PC-9 (cell line): ENCODE data around the gene RALGPS1.

ENCODE experiments used
- CTCF ChIP-seq: fragments of 200-600 bp; sonication (generic); conservative IDR thresholded peaks from 2 replicates; pipeline ENCODE4 v1.6.1; 2017; ENCODE audit warnings: mixed run types, antibody characterized with exemption, mild to moderate bottlenecking, moderate library complexity
- EZH2 ChIP-seq: fragments of 200-600 bp; sonication (generic); IDR thresholded peaks from 2 replicates; pipeline ENCODE4 v1.8.0; 2017; ENCODE audit warnings: antibody characterized with exemption, low read depth

DNA sequence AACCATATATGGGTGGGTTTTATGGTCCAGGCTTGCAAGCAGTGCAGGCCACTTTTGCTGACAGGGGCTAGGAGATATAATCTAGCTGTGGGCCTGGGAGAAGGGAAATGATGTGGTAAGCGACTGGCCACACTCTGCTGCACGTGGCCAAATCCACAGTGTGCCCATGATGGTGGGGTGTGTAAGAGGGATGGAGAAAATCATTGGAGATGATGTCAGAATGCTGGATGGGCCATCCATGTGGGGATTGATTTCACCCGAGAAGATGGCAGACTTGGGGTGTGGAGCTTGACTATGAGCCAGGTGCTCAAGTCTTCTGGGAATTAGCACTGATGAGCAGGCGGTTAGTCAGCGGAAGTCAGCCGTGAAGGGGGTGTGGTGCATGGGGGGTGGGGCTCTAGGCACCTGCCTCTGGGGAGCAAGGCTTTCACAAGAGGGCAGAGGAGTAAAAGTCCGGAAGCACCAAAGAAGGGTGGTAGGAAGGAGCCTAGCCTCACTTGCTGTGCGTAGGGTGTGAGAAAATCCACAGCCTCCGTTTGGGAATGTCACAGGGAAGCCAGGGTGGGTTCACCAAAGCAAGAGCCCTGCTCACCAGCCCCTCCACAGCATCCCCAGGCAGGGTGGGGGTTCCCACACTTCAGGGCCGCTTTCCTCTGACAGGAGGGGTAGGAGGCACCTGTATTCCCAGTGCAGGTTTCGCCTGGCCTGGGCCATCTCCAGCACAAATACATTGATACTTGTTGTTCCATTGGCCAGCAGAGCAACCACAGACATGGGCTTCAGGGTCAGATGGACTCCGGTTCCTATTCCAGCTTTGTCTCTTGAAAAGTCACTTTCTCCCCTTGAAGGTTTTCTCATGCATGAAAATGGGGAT lies 252.3 kb downstream of the RALGPS1 start:
- TF ChIP-seq CTCF = no peak
- TF ChIP-seq EZH2 = no peak
